VCaP (cell line): Measurements from ENCODE around the gene DENND2A.

ENCODE experiments used
- H3K27ac ChIP-seq: fragments of 450-650 bp; 2 replicates; pipeline ENCODE4 v1.5.1; 2017
- TF ChIP-seq, protein P1 (sequence below): fragments of 450-650 bp; conservative IDR thresholded peaks from 2 replicates; pipeline ENCODE4 v1.5.1; 2017; ENCODE audit warnings: mild to moderate bottlenecking, moderate library complexity

The DENND2A gene

DNA sequence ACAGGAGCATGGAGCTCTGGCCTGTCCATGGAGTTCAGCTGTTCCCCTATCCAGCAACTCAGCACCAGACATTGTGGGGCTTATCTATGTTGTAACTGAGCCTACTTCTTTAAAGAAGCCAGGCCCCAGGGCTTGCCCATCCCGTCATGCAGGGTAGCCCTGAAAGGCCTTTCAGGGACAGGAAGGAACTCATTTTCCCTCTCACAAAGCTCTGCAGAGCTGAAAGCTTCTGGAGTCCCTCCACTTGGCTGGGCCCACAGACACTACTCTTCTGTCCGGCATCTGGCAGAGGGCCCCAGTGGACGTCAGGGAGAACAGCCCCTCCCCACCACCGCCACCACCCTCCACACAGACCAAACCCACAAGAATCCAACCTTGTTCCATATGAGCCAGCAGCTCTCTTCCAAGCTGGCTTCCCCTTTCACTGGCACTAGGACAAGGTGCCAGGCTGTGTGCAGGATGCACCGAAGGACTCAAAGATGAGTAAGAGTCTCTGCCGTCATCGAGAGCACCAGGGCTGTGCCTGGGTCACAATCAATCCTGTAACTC, 33.1 kb downstream of the DENND2A start:
- TF ChIP-seq, protein P1, sequence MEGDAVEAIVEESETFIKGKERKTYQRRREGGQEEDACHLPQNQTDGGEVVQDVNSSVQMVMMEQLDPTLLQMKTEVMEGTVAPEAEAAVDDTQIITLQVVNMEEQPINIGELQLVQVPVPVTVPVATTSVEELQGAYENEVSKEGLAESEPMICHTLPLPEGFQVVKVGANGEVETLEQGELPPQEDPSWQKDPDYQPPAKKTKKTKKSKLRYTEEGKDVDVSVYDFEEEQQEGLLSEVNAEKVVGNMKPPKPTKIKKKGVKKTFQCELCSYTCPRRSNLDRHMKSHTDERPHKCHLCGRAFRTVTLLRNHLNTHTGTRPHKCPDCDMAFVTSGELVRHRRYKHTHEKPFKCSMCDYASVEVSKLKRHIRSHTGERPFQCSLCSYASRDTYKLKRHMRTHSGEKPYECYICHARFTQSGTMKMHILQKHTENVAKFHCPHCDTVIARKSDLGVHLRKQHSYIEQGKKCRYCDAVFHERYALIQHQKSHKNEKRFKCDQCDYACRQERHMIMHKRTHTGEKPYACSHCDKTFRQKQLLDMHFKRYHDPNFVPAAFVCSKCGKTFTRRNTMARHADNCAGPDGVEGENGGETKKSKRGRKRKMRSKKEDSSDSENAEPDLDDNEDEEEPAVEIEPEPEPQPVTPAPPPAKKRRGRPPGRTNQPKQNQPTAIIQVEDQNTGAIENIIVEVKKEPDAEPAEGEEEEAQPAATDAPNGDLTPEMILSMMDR, result no peak
- H3K27ac ChIP-seq, result no peak overlapping the region

DNA sequence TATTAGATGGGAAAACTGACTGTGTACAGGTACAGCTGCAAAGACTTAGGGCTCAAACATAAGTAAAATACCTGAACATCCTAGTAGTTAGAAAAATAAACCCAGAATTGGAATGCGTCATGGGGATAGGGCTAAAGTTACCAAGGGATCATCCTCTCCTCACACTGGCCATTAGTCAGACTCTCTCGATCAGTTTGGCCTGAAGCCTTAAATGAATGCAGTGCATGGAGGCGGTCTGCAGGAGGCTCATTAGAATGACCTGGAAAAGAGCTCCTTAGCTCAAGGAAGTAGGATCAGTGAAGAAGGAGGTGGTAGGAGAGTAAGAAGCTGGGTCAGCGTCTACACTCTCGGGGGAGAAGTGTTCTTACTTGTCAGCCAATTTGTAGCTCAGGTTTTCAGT, 35.3 kb downstream of the DENND2A start:
- TF ChIP-seq, protein P1, result no peak
- no peak overlapping the region for H3K27ac ChIP-seq

DNA sequence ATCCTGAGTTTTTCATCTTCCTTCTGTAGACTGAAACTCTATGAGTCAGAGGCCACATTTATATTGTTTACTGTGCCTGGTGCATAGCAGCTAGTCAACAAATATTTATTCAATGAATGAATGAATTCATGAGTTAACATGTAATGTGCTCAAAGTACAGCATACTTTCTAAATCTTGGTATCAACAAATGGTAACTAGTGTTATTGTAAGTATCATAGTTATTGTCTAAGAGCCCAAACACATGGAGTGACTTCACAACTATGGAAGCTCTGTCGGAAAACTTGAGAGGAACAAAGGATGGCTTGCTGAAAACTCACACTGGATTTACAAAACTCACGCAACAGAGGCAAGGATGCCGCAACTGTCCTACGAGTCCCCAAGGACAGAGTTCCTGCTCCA, 35.9 kb downstream of the DENND2A start:
- no peak overlapping the region for H3K27ac ChIP-seq
- TF ChIP-seq, protein P1, result no peak

DNA sequence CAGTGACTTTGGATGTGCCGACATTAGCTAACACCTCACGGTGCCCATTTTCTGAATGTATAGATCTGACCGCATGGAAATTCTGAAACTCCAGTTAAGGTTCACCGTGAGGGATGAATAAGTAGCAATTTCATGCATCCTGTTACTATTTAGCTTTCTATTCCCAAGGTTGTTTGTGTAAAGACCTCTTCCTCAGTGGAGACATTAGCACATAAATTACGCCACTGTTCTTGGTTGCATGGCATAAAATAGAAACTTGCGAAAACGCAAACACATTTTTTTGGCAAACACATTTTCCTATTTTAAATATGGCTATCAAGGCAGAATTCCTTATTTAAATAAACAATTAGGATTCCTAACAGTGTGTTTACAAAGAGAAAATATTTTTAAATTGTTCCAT, 36.5 kb downstream of the DENND2A start:
- H3K27ac ChIP-seq, result no peak overlapping the region
- TF ChIP-seq, protein P1, result no peak

DNA sequence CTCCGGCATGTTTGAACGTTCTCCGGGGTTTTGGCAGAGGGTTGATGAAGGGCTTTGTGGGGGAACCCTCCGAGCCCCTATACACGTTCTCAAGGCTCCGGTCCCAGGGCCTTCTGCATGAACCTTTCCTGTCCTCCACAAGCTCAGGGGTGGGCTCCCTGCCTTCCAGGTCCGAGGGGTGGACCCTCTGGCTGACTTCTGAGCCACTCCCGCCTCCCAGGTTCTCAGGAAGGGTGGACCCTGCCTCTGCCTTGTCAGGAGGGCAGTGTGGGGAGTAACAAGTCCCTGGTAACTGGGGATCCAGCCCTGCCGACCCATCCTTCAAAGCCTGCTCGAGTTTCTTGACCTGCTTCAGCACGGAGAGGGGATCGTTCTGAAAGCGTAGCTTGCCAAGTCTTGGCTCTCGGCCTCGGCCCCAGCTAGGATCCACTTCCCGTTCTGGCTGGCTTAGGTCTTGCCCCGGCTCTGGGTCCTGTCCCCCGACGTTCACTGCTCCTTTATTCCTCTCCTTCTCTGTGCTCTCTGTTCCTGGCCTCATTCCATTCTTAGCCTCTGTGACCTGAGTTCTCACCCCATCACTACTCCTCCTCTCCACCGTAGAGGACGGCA, 38.9 kb downstream of the DENND2A start:
- TF ChIP-seq, protein P1, result no peak
- H3K27ac ChIP-seq, result no peak overlapping the region

DNA sequence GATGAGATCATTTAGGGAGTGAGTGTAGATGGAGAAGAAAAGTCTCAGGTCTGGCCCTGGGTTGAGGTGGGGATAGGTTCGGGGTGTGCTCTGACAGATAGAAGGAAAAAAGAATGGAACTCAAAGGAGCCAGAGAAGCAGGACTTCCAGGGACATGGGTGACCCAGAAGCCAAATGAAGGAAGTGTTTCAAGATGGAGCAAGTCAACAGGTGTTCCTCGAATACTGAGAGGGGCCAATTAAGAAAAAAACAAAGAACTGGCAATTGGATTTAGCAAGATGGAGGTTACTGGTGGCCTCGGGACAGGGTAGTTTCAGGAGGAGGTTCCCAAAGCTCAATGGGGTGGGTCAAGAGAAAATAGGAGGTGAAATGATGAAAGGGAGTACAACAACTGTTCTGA, 40.3 kb downstream of the DENND2A start:
- TF ChIP-seq, protein P1, result no peak
- H3K27ac ChIP-seq, result no peak overlapping the region

DNA sequence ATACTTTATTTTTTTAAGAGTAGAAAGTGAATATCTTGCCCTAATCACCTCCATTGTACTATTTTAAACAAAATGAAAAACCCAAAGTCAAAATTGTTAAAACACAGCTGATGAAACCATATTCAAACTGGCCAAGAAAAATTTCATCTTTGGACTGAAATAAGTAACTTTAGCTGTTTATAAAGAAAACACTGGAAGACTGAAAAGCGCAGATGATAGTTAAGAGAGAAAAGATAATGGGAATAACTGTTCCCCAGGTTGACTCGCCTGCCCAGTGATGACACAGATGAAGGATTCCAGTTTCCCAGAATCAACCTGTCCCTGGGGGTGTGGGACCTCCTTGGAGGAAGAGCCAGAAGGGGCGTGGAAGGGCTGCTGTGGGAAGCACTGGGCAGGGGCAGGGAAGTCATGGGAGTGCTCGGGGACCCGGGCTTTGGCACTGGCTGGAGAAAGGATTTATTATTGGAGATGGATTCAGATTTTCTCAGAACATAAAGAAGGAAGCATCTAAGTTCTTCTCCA, 43.1 kb downstream of the DENND2A start:
- TF ChIP-seq, protein P1, result no peak
- no peak overlapping the region for H3K27ac ChIP-seq
